ENCODE data around the gene PCCA.
"Not testable (repeated sequence)": the region's sequence is repeated elsewhere in the genome, so short reads cannot be mapped to it uniquely, and the experiment has no call there.

PCCA gene

GRCh38 chr13:100178309-100178708, 89.4 kb downstream of the PCCA start:
- DNase-seq (ENCODE audit: extremely low read depth in 1 of 2, low read depth in 1 of 2), result no peak

- no peak for DNase-seq (ENCODE audit: extremely low read depth in 1 of 2, low read depth in 1 of 2)
These were observed 90.4 kb downstream of the PCCA start for GRCh38 chr13:100179276-100179675.

GRCh38 chr13:100182900-100183490, 94.1 kb downstream of the PCCA start:
- no peak for DNase-seq (ENCODE audit: extremely low read depth in 1 of 2, low read depth in 1 of 2)

- no peak for DNase-seq (ENCODE audit: extremely low read depth in 1 of 2, low read depth in 1 of 2)
These were observed 95.2 kb downstream of the PCCA start for GRCh38 chr13:100184095-100184494.

GRCh38 chr13:100195568-100195967, 106.7 kb downstream of the PCCA start:
- DNase-seq (ENCODE audit: extremely low read depth in 1 of 2, low read depth in 1 of 2), result no peak

- DNase-seq (ENCODE audit: extremely low read depth in 1 of 2, low read depth in 1 of 2), result no peak
These were observed 107.5 kb downstream of the PCCA start for GRCh38 chr13:100196375-100196774.

GRCh38 chr13:100197116-100197515, 108.2 kb downstream of the PCCA start:
- DNase-seq (ENCODE audit: extremely low read depth in 1 of 2, low read depth in 1 of 2), result no peak

GRCh38 chr13:100197591-100198365, 108.9 kb downstream of the PCCA start:
- no peak for DNase-seq (ENCODE audit: extremely low read depth in 1 of 2, low read depth in 1 of 2)

- no peak for DNase-seq (ENCODE audit: extremely low read depth in 1 of 2, low read depth in 1 of 2)
These were observed 114.9 kb downstream of the PCCA start for GRCh38 chr13:100203696-100204367.

- no peak for DNase-seq (ENCODE audit: extremely low read depth in 1 of 2, low read depth in 1 of 2)
These were observed 119.1 kb downstream of the PCCA start for GRCh38 chr13:100208002-100208401.

GRCh38 chr13:100208626-100209025, 119.7 kb downstream of the PCCA start:
- DNase-seq (ENCODE audit: extremely low read depth in 1 of 2, low read depth in 1 of 2), result no peak

- no peak for DNase-seq (ENCODE audit: extremely low read depth in 1 of 2, low read depth in 1 of 2)
These were observed 121.2 kb downstream of the PCCA start for GRCh38 chr13:100209857-100210825.

- DNase-seq (ENCODE audit: extremely low read depth in 1 of 2, low read depth in 1 of 2), result no peak
These were observed 122.3 kb downstream of the PCCA start for GRCh38 chr13:100211016-100211710.

- no peak for DNase-seq (ENCODE audit: extremely low read depth in 1 of 2, low read depth in 1 of 2)
These were observed 124.1 kb downstream of the PCCA start for GRCh38 chr13:100212904-100213553.

GRCh38 chr13:100213576-100213975, 124.7 kb downstream of the PCCA start:
- DNase-seq (ENCODE audit: extremely low read depth in 1 of 2, low read depth in 1 of 2), result no peak

GRCh38 chr13:100214886-100215285, 126.0 kb downstream of the PCCA start:
- DNase-seq (ENCODE audit: extremely low read depth in 1 of 2, low read depth in 1 of 2), result no peak

- no peak for DNase-seq (ENCODE audit: extremely low read depth in 1 of 2, low read depth in 1 of 2)
These were observed 132.3 kb downstream of the PCCA start for GRCh38 chr13:100221166-100221565.

- DNase-seq (ENCODE audit: extremely low read depth in 1 of 2, low read depth in 1 of 2), result not testable (repeated sequence)
These were observed 135.2 kb downstream of the PCCA start for GRCh38 chr13:100223966-100224530.

GRCh38 chr13:100229603-100230002, 140.7 kb downstream of the PCCA start:
- DNase-seq (ENCODE audit: extremely low read depth in 1 of 2, low read depth in 1 of 2), result no peak
